GM18867 (cell line): ENCODE data around the gene MINK1.
"Not testable (repeated sequence)": the region's sequence is repeated elsewhere in the genome, so short reads cannot be mapped to it uniquely, and the experiment has no call there.

ENCODE experiments used
- ATAC-seq: cut with Tn5 transposase; IDR thresholded peaks from one replicate; pipeline ENCODE4 v1.9.1; 2021; ENCODE audit warnings: mild to moderate bottlenecking, moderate library complexity; ENCODE audit not compliant: unreplicated experiment

MINK1 gene

GRCh38 chr17:4926577-4927335, 93.6 kb downstream of the MINK1 start:
- ATAC-seq: not testable (repeated sequence)

GRCh38 chr17:4928881-4929280, 95.7 kb downstream of the MINK1 start:
- no peak for ATAC-seq

DNA sequence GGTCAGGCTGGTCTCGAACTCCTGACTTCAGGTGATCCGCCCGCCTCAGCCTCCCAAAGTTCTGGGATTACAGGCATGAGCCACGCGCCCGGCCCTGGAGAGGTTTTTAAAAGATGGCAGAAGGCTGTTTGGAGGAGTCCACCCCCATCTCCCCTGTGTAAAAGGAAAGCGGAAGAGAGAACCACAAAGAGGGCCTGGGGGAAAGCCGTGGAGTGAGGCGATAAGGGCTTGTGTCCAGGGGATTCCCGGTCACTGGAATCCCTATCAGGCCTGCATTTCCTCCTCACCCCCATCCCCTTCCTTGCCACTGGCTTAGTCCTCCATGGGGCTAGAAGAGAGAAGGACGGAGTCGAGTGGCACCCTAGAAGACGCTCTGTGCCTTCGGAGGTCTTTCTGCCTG, 98.8 kb downstream of the MINK1 start, which contains the start of gene GP1BA:
Gene GP1BA, plus strand, starts transcription at position 315 of the 400 bp plus-strand sequence. CDS start 328 bp downstream, outside the sequence.
- no peak for ATAC-seq

DNA sequence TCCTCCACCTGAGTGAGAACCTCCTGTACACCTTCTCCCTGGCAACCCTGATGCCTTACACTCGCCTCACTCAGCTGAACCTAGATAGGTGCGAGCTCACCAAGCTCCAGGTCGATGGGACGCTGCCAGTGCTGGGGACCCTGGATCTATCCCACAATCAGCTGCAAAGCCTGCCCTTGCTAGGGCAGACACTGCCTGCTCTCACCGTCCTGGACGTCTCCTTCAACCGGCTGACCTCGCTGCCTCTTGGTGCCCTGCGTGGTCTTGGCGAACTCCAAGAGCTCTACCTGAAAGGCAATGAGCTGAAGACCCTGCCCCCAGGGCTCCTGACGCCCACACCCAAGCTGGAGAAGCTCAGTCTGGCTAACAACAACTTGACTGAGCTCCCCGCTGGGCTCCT, 99.6 kb downstream of the MINK1 start:
- ATAC-seq: no peak

- no peak for ATAC-seq
Observed at GRCh38 chr17:4933646-4934045, 100.5 kb downstream of the MINK1 start.

DNA sequence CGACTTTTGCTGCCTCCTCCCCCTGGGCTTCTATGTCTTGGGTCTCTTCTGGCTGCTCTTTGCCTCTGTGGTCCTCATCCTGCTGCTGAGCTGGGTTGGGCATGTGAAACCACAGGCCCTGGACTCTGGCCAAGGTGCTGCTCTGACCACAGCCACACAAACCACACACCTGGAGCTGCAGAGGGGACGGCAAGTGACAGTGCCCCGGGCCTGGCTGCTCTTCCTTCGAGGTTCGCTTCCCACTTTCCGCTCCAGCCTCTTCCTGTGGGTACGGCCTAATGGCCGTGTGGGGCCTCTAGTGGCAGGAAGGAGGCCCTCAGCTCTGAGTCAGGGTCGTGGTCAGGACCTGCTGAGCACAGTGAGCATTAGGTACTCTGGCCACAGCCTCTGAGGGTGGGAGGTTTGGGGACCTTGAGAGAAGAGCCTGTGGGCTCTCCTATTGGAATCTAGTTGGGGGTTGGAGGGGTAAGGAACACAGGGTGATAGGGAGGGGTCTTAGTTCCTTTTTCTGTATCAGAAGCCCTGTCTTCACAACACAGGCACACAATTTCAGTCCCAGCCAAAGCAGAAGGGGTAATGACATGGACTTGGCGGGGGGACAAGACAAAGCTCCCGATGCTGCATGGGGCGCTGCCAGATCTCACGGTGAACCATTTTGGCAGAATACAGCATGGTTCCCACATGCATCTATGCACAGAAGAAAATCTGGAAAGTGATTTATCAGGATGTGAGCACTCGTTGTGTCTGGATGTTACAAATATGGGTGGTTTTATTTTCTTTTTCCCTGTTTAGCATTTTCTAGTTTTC, 101.2 kb downstream of the MINK1 start:
- ATAC-seq: no peak

- ATAC-seq: no peak
Observed at GRCh38 chr17:4935650-4936049, 102.5 kb downstream of the MINK1 start.

DNA sequence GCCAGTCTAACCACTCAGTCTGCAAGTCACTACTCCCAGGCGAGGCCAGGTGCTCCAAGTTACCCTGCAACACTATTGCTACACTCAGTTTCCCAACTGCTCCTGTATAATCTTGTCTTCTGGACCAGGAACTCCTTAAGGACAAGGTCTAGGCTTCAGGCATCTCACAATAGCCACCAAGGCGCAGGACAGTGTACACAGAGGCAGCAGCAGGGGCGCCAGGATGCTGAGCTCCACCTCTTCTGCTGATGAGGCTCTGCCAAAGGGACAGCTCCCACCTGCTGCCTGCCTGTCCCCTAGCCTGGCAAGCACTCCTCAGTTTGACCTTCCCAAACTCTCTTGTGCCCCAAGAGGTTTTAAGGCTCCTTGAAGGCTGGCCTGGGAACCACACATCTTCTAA, 103.3 kb downstream of the MINK1 start:
- no peak for ATAC-seq

- no peak for ATAC-seq
Observed at GRCh38 chr17:4937553-4937952, 104.4 kb downstream of the MINK1 start.

DNA sequence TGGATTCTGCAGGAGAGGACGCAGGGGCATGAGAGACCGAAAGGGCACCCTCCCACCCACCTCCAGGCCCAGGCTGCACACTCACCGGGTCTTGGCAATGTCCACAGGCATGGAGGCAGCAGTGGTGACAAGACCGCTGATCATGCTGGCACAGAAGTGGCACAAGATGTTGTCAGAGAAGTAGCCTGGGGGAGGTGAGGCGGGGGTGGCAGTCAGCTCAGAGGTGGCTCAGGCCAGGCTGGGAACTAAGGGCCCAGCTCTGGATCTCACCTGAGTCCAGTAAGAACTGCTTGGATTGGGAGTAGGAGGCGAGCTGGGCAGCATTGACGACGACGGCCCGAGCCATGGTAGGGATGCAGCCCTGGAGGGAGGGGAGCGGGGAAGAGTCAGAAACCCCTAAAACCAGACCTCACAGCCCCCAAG, 104.9 kb downstream of the MINK1 start:
- no peak for ATAC-seq

- no peak for ATAC-seq
Observed at GRCh38 chr17:4938688-4939545, 105.8 kb downstream of the MINK1 start.

GRCh38 chr17:4939546-4939795, 106.3 kb downstream of the MINK1 start:
- ATAC-seq: peak; percentile 12

DNA sequence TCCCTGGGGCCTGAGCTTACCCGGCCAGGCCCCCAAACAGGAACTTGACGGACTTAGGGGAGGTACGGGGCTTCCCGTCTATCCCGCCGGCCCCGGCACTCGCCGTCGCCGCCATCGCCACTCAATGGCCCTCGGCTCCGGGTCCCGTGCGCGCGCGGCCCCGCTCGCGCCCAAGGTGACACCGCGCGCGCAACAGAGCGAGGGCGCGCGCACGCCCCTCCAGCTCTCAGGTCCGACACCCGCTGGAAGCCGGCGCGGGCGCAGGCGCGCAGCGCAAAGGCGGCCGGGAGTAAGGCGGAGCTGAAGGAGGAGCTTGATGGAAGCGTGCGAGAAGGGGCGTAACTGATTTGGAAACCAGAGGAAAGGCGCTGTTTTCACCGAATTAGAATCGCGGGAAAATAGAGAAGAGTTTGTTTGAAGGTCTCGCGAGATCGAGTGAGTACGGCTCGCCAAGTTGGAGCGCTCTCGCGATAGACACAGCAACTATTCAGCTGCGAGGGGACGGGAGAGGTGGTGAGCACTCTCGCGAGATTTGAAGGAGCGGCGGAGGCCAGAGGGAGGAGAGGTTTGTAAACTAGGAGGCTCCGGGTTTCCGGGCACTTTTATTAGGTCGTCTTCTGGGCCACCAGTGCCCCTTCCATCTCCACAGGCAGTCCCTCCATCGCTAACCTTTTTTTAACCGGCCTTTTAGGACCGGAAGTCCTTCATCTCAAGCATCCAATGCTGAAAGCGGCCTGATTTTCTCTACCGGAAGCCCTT, 106.8 kb downstream of the MINK1 start, which contains the start of the genes RNF167 and SLC25A11:
Gene RNF167, plus strand, starts transcription at position 473 of the 759 bp plus-strand sequence. CDS start 642 bp downstream, outside the sequence.
Gene SLC25A11, minus strand, starts transcription at position 251 of the 759 bp plus-strand sequence. Its CDS starts 136 bp downstream, at position 115.
- peak; percentile 81 for ATAC-seq

GRCh38 chr17:4940555-4941318, 107.6 kb downstream of the MINK1 start:
- no peak for ATAC-seq

DNA sequence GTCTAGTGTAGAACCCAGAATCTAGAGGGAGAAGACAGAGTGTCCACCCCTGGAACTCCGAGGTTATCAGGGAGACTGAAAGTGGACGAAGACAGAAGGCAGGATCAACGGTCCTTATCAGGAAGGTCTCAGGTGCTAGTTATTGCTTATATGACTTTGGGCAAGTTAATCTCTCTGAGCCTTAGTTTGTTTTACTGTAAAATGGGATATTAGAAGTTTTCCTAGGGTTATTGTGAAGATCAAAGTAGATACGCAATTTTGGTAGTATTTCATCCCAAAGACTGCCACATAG, 108.1 kb downstream of the MINK1 start:
- ATAC-seq: no peak

GRCh38 chr17:4942760-4943508, 109.8 kb downstream of the MINK1 start:
- no peak for ATAC-seq

GRCh38 chr17:4944163-4944553, 111.0 kb downstream of the MINK1 start:
- ATAC-seq: no peak

DNA sequence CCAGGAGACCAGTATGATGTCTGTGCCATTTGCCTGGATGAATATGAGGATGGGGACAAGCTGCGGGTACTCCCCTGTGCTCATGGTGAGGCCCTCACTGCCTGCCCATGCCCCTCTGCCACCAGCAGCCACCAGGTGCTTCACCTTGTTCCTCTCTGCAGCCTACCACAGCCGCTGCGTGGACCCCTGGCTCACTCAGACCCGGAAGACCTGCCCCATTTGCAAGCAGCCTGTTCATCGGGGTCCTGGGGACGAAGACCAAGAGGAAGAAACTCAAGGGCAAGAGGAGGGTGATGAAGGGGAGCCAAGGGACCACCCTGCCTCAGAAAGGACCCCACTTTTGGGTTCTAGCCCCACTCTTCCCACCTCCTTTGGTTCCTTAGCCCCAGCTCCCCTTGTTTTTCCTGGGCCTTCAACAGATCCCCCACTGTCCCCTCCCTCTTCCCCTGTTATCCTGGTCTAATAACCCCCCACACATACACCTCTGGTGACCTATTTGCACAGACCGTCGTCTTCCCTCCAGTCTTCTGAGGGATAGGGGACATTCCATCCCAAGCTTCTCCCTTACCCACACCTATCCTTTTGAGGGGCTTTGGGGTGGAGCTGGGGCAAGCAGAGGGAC, 111.5 kb downstream of the MINK1 start:
- ATAC-seq: no peak
